Mesenchymal stem cell (in vitro differentiated cells and primary cell): ENCODE results near the gene CCNL1. TPM values are rescaled to one million over a fixed set of nuclear protein-coding genes. Genes with fewer than 3 reads are reported as not detected.

Source experiments
- DNase-seq: peaks from one replicate; pipeline ENCODE4 v3.0.0-alpha.2; 2013
- H2AFZ ChIP-seq: one replicate; pipeline ENCODE4 v1.6.1; 2013; ENCODE audit warnings: low read depth, mild to moderate bottlenecking, control low read depth, inconsistent platforms, low read length, moderate library complexity
- H2AK5ac ChIP-seq: 2 replicates; pipeline ENCODE4 v1.6.1; 2013; ENCODE audit warnings: low read length, moderate library complexity, mild to moderate bottlenecking, inconsistent platforms; ENCODE audit not compliant: severe bottlenecking
- H2BK120ac ChIP-seq: one replicate; pipeline ENCODE4 v1.6.1; 2013; ENCODE audit warnings: low read depth, mild to moderate bottlenecking, inconsistent platforms, low read length, moderate library complexity
- H2BK12ac ChIP-seq, 2 experiments: one replicate each; pipeline ENCODE4 v1.6.1; 2013; ENCODE audit warnings: inconsistent platforms in 2 of 2, low read length in 2 of 2, mild to moderate bottlenecking in 2 of 2, moderate library complexity in 2 of 2, control low read depth in 1 of 2
- H2BK15ac ChIP-seq: one replicate; pipeline ENCODE4 v1.6.1; 2013; ENCODE audit warnings: mild to moderate bottlenecking, low read depth, inconsistent platforms; ENCODE audit not compliant: poor library complexity, severe bottlenecking
- H2BK5ac ChIP-seq: 2 replicates; pipeline ENCODE4 v1.6.1; 2013; ENCODE audit warnings: low read depth, mild to moderate bottlenecking, low read length, control low read depth, inconsistent platforms; ENCODE audit not compliant: poor library complexity, severe bottlenecking
- H3K14ac ChIP-seq, 2 experiments: one replicate each; pipeline ENCODE4 v1.6.1; 2013; ENCODE audit warnings: inconsistent platforms in 2 of 2, low read length in 2 of 2, control low read depth in 1 of 2, mild to moderate bottlenecking in 1 of 2, moderate library complexity in 1 of 2
- H3K18ac ChIP-seq, 2 experiments: one replicate each; pipeline ENCODE4 v1.6.1; 2013; ENCODE audit warnings: inconsistent platforms in 2 of 2, low read length in 2 of 2, control low read depth in 1 of 2, low read depth in 1 of 2, mild to moderate bottlenecking in 1 of 2
- H3K23ac ChIP-seq, 2 experiments: one replicate each; pipeline ENCODE4 v1.6.1; 2013; ENCODE audit warnings: inconsistent platforms in 2 of 2, low read length in 2 of 2, mild to moderate bottlenecking in 2 of 2, moderate library complexity in 2 of 2, control low read depth in 1 of 2
- H3K27ac ChIP-seq: 2 replicates; pipeline ENCODE4 v1.5.1; 2013; ENCODE audit warnings: mild to moderate bottlenecking, moderate library complexity, low read length, control low read depth, inconsistent platforms; ENCODE audit not compliant: poor library complexity, severe bottlenecking
- H3K27me3 ChIP-seq, 2 experiments: 2 replicates each; pipeline versions ENCODE4 v1.6.1 to v1.7.0; 2013; ENCODE audit warnings: low read length in 2 of 2, mild to moderate bottlenecking in 2 of 2, moderate library complexity in 2 of 2, control low read depth in 1 of 2, inconsistent platforms in 1 of 2; ENCODE audit not compliant: control insufficient read depth in 1 of 2, insufficient read depth in 1 of 2
- H3K36me3 ChIP-seq, 2 experiments: 2 replicates each; pipeline versions ENCODE4 v1.6.1 to v1.7.0; 2013; ENCODE audit warnings: low read length in 2 of 2, control low read depth in 1 of 2, inconsistent platforms in 1 of 2, low read depth in 1 of 2, mild to moderate bottlenecking in 1 of 2; ENCODE audit not compliant: insufficient read depth in 2 of 2, control insufficient read depth in 1 of 2
- H3K4ac ChIP-seq, 2 experiments: one replicate each; pipeline ENCODE4 v1.6.1; 2013; ENCODE audit warnings: inconsistent platforms in 2 of 2, low read length in 2 of 2, mild to moderate bottlenecking in 2 of 2, moderate library complexity in 2 of 2, control low read depth in 1 of 2, low read depth in 1 of 2
- H3K4me1 ChIP-seq: 2 replicates; pipeline ENCODE4 v1.6.1; 2013; ENCODE audit warnings: low read depth, low read length, control low read depth; ENCODE audit not compliant: control insufficient read depth, insufficient read depth
- H3K4me2 ChIP-seq: 2 replicates; pipeline ENCODE4 v1.6.1; 2013; ENCODE audit warnings: low read length, mild to moderate bottlenecking, inconsistent platforms; ENCODE audit not compliant: poor library complexity, severe bottlenecking
- H3K4me3 ChIP-seq, 2 experiments: 2 replicates each; pipeline versions ENCODE4 v1.5.1 to v1.7.0; 2013; ENCODE audit warnings: low read length in 2 of 2, mild to moderate bottlenecking in 2 of 2, control low read depth in 1 of 2, low read depth in 1 of 2; ENCODE audit not compliant: insufficient read depth in 1 of 2
- H3K79me1 ChIP-seq: replicated peaks from 2 replicates; pipeline ENCODE4 v1.6.1; 2013; ENCODE audit warnings: mild to moderate bottlenecking, control low read depth, low read length, inconsistent platforms; ENCODE audit not compliant: poor library complexity, severe bottlenecking
- H3K9ac ChIP-seq: 2 replicates; pipeline ENCODE4 v1.7.0; 2013; ENCODE audit warnings: mild to moderate bottlenecking, low read length, moderate library complexity
- H3K9me3 ChIP-seq: 2 replicates; pipeline ENCODE4 v1.7.0; 2013; ENCODE audit warnings: mild to moderate bottlenecking, low read length; ENCODE audit not compliant: control insufficient read depth
- H4K8ac ChIP-seq: one replicate; pipeline ENCODE4 v1.6.1; 2013; ENCODE audit warnings: inconsistent platforms, mild to moderate bottlenecking, low read length, moderate library complexity
- H4K91ac ChIP-seq: one replicate; pipeline ENCODE4 v1.6.1; 2013; ENCODE audit warnings: mild to moderate bottlenecking, low read length, inconsistent platforms
- WGBS: methylation state at CpG from one replicate; pipeline ENCODE4 v1.1.7; 2013; ENCODE audit warnings: mixed read lengths; 5-methylcytosine and 5-hydroxymethylcytosine counted together
- polyA plus RNA-seq, 2 experiments: library from polyadenylated mRNA; stranded (reverse); fragments of 200-250 nt; gene quantifications; one replicate each; pipeline ENCODE4 v1.2.3, GENCODE V29; 2013

The CCNL1 gene
- 87.8 TPM for polyA plus RNA-seq (2013, experiment 1 of 2)
- 78.4 TPM for polyA plus RNA-seq (2013, experiment 2 of 2)

DNA sequence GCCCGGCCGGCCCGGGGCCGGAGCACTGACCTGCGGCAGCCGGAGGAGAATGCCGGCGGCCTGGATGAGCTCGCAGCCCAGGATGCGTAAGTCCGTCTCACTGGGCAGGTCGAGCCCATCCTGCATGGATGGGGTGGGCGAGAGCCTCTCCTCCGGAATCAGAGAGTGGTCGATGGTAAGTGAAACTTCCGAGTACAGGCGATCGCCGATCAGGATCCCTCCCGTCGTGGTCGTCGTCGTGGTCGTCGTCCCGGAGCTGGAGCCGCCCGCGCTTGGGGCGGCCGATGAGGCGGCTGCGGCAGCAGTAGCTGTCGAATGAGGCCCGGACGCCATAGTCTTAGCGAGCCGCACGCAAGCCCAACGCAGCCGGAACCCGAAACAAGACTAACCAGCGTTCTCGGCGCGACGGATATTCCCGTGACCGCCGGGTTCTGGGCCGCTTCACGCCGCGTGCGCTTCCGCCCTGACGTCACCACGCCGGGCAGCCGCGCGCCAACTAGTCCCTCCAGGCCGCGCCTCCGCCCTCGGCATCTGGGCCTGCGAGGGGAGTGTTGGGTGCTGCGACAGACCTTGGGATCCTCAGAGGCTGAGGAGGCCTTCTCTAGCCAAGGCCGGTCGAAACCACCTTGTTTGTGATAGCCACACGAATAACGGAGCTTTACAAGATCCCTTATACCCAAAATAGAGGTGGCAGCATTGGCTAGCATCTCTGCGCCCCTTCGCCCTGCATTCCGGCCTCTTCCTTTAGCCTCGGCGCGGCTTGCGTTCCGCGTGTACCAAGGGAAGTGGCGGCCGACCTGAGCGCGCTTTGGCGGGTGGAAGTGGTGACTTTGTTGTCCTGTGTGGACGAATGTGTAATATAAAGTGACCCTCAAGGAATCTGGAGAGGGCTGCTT lies at the start of gene CCNL1:
Gene CCNL1 (minus strand): TSS at position 386 of the 896 bp plus-strand sequence. CDS start 53 bp downstream, at position 333.
- peak within 1 kb of the TSS; percentile 99 to 100 for H3K14ac ChIP-seq
- H2BK5ac ChIP-seq = peak within 1 kb of the TSS; percentile 99
- H3K27ac ChIP-seq = peak within 1 kb of the TSS; percentile 99
- peaks cover 11% of the 10 kb centered on the region for H3K79me1 ChIP-seq
- H3K9me3 ChIP-seq = no peaks in the 10 kb centered on the region
- peak within 1 kb of the TSS; percentile 100 for H4K8ac ChIP-seq
- peaks cover 2% of the 10 kb centered on the region for H3K4me1 ChIP-seq
- peak within 1 kb of the TSS; percentile 86 to 99 for H3K4me3 ChIP-seq
- peak within 1 kb of the TSS; percentile 99 for H3K9ac ChIP-seq
- peak within 1 kb of the TSS; percentile 71 to 95 for H2BK12ac ChIP-seq
- H3K18ac ChIP-seq = peak within 1 kb of the TSS; percentile 99 to 100
- peak within 1 kb of the TSS; percentile 98 for H2BK15ac ChIP-seq
- H2AK5ac ChIP-seq = peak within 1 kb of the TSS; percentile 99
- WGBS = under 1% methylated on average over 82 of the region's 88 CpGs
- H4K91ac ChIP-seq = peak within 1 kb of the TSS; percentile 100
- H3K27me3 ChIP-seq = no peaks in the 10 kb centered on the region
- peak; percentile 98 for DNase-seq
- peak within 1 kb of the TSS; percentile 100 for H3K4ac ChIP-seq
- no peak within 1 kb of the TSS for H2AFZ ChIP-seq
- peak within 1 kb of the TSS; percentile 99 for H2BK120ac ChIP-seq
- peaks cover 2 to 39% of the 10 kb centered on the region in 2 experiments for H3K36me3 ChIP-seq
- H3K23ac ChIP-seq = peak within 1 kb of the TSS; percentile 94 to 99
- peak within 1 kb of the TSS; percentile 85 for H3K4me2 ChIP-seq

DNA sequence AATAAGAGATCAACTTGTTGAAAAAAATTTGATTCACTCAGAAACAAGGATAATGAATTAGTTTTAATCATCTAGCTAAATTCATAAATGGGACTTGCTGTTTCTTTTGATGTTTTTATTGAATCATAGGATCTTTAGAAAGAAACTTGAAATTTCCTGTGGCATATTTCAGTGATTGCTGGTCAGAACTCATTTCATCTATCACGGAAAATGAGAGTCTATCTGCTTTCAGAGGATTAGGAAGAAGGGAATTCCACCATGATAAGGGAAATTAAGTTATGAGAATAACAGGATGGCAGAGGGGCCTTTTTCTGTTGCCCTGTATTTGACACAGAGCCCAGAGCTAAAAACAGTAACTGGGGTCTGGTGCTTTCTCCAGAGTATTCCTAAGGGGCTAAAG lies 44.9 kb upstream of the CCNL1 start:
- 100% methylated on average over 1 of the region's 1 CpG for WGBS
- Histone ChIP-seq H3K23ac (no peak overlapping the region), H2AFZ (no peak overlapping the region), H3K36me3 (no peaks in the 10 kb centered on the region), H3K4me2 (no peak overlapping the region), H2BK15ac (no peak overlapping the region), H3K9ac (peak overlapping the region; percentile 60), H2BK5ac (no peak overlapping the region), H3K27me3 (no peaks in the 10 kb centered on the region), H3K4me1 (no peaks in the 10 kb centered on the region), H3K4ac (no peak overlapping the region), H3K9me3 (no peaks in the 10 kb centered on the region), H3K14ac (no peak overlapping the region), H3K27ac (no peak overlapping the region), H3K79me1 (no peaks in the 10 kb centered on the region), H2BK12ac (no peak overlapping the region), H2AK5ac (no peak overlapping the region), H4K8ac (no peak overlapping the region), H3K4me3 (no peak overlapping the region), H2BK120ac (no peak overlapping the region), H3K18ac (no peak overlapping the region), H4K91ac (no peak overlapping the region)
- no peak for DNase-seq

DNA sequence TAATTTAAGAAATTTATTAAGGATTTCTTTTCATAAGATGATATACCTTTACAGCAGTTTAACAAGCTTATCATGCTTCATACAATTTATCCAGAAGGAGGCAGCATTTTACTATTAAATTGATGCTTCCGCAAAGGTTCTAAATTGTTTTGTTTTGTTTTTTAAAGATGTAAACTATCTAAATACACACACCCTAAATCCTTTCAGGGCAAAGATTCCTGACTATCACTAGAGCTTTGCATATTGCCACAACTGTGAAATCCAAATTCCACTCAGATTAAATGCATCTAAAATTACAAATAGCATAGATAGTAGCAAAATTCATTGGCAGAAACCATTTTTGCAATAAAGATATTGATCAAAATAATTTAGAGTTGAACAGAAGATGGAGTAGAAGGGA lies 44.5 kb upstream of the CCNL1 start:
- DNase-seq = peak; percentile 55
- no peak overlapping the region for H2AK5ac ChIP-seq
- no peak overlapping the region for H3K4ac ChIP-seq
- WGBS = no CpG with 5 or more reads among the region's 1 CpG
- peak overlapping the region; percentile 60 for H3K9ac ChIP-seq
- H3K27ac ChIP-seq = no peak overlapping the region
- H2BK12ac ChIP-seq = no peak overlapping the region
- H3K23ac ChIP-seq = no peak overlapping the region
- H3K9me3 ChIP-seq = no peaks in the 10 kb centered on the region
- no peak overlapping the region for H2BK120ac ChIP-seq
- H3K18ac ChIP-seq = no peak overlapping the region
- no peak overlapping the region for H2BK5ac ChIP-seq
- no peaks in the 10 kb centered on the region for H3K79me1 ChIP-seq
- H3K14ac ChIP-seq = no peak overlapping the region
- H4K8ac ChIP-seq = no peak overlapping the region
- no peak overlapping the region for H2BK15ac ChIP-seq
- H2AFZ ChIP-seq = no peak overlapping the region
- no peaks in the 10 kb centered on the region for H3K36me3 ChIP-seq
- H4K91ac ChIP-seq = no peak overlapping the region
- no peaks in the 10 kb centered on the region for H3K27me3 ChIP-seq
- H3K4me1 ChIP-seq = no peaks in the 10 kb centered on the region
- no peak overlapping the region for H3K4me3 ChIP-seq
- H3K4me2 ChIP-seq = no peak overlapping the region

DNA sequence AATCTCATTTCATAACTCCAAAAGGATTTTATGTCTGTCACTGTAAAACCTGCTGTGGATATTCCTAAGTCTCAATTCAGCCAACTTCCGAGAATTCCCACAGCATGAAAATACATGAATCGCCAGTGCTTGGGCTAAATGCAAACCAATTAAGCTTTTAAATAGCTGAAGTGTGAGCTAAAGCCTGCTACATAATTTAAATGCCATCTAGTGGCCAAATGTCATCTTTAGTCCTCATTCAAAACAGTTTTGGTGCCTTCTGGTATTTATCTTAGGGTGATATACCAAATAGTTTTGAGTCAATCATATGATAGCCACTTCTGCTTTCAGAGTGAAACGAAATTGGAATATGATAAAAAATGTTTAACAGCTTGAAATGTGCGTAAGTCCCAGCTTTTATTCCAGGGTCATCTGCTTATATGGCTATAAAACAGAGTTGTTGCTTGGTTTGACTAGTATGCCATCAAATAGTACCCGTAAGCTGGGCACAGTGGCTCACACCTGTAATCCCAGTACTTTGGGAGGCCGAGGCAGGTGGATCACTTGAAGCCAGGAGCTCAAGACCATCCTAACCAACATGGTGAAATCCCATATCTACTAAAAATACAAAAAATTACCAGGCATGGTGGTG lies 41.8 kb upstream of the CCNL1 start:
- H3K4me3 ChIP-seq = no peak overlapping the region
- H3K23ac ChIP-seq = no peak overlapping the region
- peak overlapping the region; percentile 45 for H3K9ac ChIP-seq
- no peaks in the 10 kb centered on the region for H3K4me1 ChIP-seq
- no peak overlapping the region for H2AFZ ChIP-seq
- WGBS = 55% methylated on average over 5 of the region's 6 CpGs
- no peak overlapping the region for H4K8ac ChIP-seq
- H3K79me1 ChIP-seq = no peaks in the 10 kb centered on the region
- peak; percentile 59 for DNase-seq
- H2BK12ac ChIP-seq = no peak overlapping the region
- no peaks in the 10 kb centered on the region for H3K36me3 ChIP-seq
- no peak overlapping the region for H3K18ac ChIP-seq
- H3K27me3 ChIP-seq = no peaks in the 10 kb centered on the region
- no peak overlapping the region for H2BK5ac ChIP-seq
- no peak overlapping the region for H4K91ac ChIP-seq
- H3K4ac ChIP-seq = no peak overlapping the region
- no peak overlapping the region for H2AK5ac ChIP-seq
- H3K27ac ChIP-seq = no peak overlapping the region
- H2BK15ac ChIP-seq = no peak overlapping the region
- H3K4me2 ChIP-seq = no peak overlapping the region
- no peaks in the 10 kb centered on the region for H3K9me3 ChIP-seq
- no peak overlapping the region for H3K14ac ChIP-seq
- H2BK120ac ChIP-seq = no peak overlapping the region
